LNCaP clone FGC (cell line): Measurements from ENCODE around the gene TGFBRAP1.

Source experiments
- DNase-seq: peaks from one replicate; pipeline ENCODE4 v3.0.0-alpha.2; 2011; ENCODE audit warnings: low read depth
- H3K4me3 ChIP-seq: 2 replicates; pipeline ENCODE4 v1.5.1; 2011; ENCODE audit warnings: mild to moderate bottlenecking, low read depth, low read length, control low read depth
- CTCF ChIP-seq: IDR thresholded peaks from 2 replicates; pipeline ENCODE4 v1.5.1; 2012; ENCODE audit warnings: mild to moderate bottlenecking; ENCODE audit not compliant: control insufficient read depth, insufficient read depth; ENCODE audit errors: extremely low read depth

The TGFBRAP1 gene

GRCh38 chr2:105329561-105330495 is at the start of gene TGFBRAP1:
TGFBRAP1 (minus strand) TSS chr2:105329735; CDS start chr2:105308301, 21,434 bp downstream.
- no peak for DNase-seq
- TF ChIP-seq CTCF, result no peak
- H3K4me3 ChIP-seq, result peak within 1 kb of the TSS; percentile 63

- no peak for DNase-seq
- no peak overlapping the region for H3K4me3 ChIP-seq
- no peak for TF ChIP-seq CTCF
Observed at GRCh38 chr2:105378921-105379383, 49.4 kb upstream of the TGFBRAP1 start.

GRCh38 chr2:105378276-105378840 is 48.8 kb upstream of the TGFBRAP1 start:
- no peak for DNase-seq
- H3K4me3 ChIP-seq, result no peak overlapping the region
- TF ChIP-seq CTCF, result no peak

GRCh38 chr2:105377871-105378270 is 48.3 kb upstream of the TGFBRAP1 start:
- no peak for DNase-seq
- 0 out of 2 replicates have a peak, but pooled peaks have one; percentile 19 for TF ChIP-seq CTCF
- no peak overlapping the region for H3K4me3 ChIP-seq

GRCh38 chr2:105376789-105377240 is 47.3 kb upstream of the TGFBRAP1 start:
- TF ChIP-seq CTCF, result no peak
- DNase-seq, result no peak
- H3K4me3 ChIP-seq, result no peak overlapping the region

- no peak overlapping the region for H3K4me3 ChIP-seq
- no peak for DNase-seq
- no peak for TF ChIP-seq CTCF
Observed at GRCh38 chr2:105376010-105376409, 46.5 kb upstream of the TGFBRAP1 start.
